Myocyte (in vitro differentiated cells): ENCODE measurements around the gene PDIA5. TPM values are rescaled to one million over a fixed set of nuclear protein-coding genes. Genes with fewer than 3 reads are reported as not detected.

Experiments used
- DNase-seq: peaks from one replicate; pipeline ENCODE4 v3.0.0-alpha.2; 2012; ENCODE audit warnings: low read depth
- total RNA-seq: library from RNA; depleted of rRNA; stranded (reverse); fragments of >200 nt; gene quantifications from 2 replicates; pipeline ENCODE4 v1.2.3, GENCODE V29; 2014

Gene PDIA5
- total RNA-seq, 1 donor from 2014 or later, result 11.8 TPM

- DNase-seq, result no peak
Observed at GRCh38 chr3:123039178-123039577, 27.6 kb upstream of the PDIA5 start.

- peak; percentile 40 for DNase-seq
Observed at GRCh38 chr3:123042413-123042812, 24.4 kb upstream of the PDIA5 start.

GRCh38 chr3:123044981-123045763 lies 21.7 kb upstream of the PDIA5 start:
- no peak for DNase-seq

DNA sequence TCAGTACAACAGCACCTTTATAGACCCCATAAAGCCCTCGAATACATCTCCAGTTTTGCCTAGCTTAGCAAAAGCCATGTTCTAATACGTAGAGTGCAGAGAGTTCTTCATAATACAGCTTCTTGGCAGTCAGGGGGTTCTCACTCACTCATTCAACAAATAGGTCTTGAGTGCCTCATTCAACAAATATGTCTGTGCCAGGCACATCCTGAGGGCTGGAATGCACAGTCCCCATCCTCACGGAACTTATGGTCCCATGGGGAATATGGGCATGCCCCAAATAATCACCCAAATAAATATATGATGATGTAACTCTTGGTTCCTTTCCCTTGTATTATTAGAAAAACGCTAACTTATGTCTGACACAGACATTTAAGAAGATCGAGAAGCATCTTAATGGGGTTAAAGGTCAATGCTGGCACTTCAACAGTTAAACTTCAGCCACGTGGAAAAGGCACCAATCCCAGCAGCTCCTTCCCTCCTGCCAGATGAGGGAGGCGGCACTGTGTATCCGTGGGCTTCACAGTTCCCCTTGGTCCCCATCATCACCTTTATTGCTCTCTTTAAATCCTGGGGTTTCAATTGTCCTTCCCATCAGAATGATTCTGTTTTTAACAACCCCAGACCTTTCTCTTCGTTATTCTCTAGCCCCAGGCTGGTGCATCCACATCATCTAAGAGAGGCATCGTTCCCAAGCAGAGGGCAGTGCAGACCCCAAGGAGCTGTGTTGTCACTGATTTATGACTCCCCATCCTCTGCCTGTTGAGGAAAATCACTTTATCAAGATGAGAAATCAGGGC lies 20.4 kb upstream of the PDIA5 start:
- no peak for DNase-seq

- no peak for DNase-seq
Observed at GRCh38 chr3:123047062-123047319, 19.8 kb upstream of the PDIA5 start.

DNA sequence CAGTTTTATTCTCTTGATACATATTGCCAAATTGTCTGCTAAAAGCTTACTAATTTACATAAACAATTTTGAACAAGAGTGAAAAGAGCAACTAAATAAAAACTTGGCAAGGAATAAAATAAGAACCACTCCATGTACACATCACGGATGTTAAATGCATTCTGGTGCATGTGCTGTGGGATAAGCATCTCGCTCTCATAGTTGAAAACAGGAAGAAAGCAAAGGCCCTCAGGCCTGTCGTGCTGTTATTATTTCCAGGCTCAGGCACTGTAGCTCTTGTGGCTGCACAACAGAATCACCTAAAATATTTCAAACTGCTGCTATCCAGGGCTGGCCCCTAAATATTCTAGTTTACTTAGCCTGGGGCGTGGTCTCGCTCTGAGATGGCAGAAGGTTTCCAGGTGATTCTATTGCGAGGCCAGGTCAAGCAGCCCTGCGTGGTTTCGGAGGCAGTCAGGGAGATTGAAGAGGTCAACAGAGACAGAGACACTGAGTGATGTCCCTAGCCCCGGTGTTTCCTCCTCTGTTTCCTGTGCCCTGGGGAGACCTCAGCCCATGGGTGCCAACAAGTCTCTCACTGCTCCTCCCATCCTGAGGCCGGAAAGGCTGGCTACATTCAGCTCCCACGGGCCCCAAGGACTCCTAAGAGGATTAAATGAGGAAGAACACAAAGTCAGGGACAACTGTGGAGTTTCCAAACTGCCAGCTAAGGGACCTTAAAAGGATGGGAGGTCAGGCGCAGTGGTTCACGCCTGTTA lies 18.2 kb upstream of the PDIA5 start:
- no peak for DNase-seq

DNA sequence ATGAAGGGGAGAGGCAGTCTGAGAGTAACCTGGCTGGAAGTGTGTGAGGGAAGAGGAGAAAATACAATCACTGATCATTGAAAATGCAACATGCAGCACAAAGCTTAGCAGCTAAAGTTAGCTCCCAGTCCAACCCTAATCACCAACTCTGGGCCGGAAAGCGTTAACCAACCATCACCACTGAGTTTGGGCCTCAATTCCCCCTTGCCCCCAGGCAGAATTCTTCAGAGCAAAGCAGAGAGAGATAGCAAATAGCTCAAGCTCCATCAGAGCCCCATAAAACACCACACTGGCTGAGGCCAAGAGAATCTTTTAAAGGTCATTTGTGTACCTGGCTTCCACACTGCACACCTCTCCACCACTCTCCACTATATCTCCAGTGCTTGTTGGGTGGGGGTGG lies 16.2 kb upstream of the PDIA5 start:
- DNase-seq, result no peak

DNA sequence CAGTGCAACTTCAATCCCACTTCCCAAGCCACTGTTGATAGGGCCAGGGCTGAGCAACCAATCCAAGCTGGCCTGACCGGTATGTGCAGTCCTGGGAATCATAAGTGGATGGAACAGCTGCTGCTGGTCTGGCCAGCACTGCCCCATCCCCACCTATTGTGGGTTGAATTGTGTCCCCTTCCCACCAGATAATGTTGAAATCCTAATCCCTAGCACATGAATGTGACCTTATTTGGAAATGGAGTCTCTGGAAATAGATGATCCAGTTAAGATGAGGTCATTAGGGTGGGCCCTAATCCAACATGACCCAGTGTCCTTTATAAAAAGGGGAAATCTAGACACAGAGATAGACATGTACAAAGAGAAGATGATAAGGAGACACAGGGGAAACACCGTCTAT lies 13.7 kb upstream of the PDIA5 start:
- DNase-seq, result peak; percentile 90

DNA sequence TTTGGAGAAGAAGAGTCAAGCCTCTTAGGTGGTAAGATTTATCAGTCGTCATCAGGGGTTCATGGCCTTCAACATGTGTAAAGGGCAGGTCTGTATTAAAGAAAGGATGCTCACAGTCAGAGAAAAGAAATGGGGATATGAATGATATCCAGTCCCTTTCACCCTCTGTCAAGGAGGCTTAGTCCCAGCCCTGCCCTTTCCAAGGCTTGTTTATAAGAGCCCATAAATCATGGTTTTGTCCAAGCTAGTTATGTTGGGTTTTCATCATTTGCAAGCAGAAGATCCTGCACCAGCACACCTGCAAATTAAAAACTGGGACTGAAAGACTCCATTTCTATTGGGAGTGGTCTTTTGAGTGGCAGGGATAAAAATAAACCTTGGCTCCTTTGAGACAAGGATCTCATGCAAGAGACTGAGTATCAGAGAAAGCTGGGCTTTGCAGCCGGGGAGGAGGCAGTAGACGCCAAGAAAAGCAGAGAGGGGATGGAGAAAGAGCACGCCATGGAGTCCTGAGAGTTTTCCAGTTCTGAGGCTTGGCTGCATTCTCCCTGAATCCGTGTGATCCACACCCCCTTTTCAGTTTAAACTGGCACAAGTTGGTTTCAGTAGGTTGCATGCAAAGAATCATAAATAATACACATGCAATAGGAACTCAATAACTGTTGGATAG lies 12.6 kb upstream of the PDIA5 start:
- no peak for DNase-seq

- no peak for DNase-seq
Observed at GRCh38 chr3:123054931-123055330, 11.9 kb upstream of the PDIA5 start.

- no peak for DNase-seq
Observed at GRCh38 chr3:123055352-123055751, 11.5 kb upstream of the PDIA5 start.

DNA sequence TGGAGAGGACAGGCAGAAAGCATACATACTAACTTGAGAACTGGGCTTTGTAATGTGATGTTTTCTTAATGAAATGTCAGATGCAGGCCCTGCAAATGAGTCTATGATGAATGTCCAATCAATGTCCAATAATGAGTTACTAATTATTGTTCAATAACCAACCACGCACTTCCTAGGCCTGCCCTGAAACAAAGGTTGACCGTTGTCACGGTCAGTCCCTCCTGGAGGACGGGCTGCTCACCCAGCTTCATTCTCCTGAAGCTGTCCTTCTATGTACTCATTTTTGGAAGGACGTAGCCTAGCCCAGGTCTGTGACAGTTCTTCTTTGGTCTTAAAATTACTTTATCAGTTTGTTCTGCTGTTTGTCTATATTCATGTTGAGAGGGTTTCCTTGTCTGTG lies 8.3 kb upstream of the PDIA5 start:
- DNase-seq, result no peak

DNA sequence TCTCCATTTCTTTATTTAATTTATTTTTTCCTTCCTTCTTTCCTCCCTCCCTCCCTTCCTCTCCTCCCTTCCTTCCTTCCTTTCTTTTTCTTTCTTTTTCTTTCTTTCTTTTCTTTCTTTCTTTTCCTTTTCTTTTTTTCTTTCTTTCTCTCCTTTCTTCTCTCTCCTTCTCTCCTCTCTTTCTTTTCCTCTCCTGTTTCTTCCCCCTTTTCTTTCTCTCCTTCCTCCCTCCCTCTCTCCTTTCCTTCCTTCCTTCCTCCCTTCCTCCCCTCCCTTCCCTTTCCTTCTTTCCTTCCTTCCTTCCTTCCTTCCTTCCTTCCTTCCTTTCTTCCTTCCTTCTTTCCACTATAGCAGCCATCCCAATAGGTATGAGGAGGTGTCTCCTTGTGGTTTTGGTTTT lies 6.8 kb upstream of the PDIA5 start:
- no peak for DNase-seq

DNA sequence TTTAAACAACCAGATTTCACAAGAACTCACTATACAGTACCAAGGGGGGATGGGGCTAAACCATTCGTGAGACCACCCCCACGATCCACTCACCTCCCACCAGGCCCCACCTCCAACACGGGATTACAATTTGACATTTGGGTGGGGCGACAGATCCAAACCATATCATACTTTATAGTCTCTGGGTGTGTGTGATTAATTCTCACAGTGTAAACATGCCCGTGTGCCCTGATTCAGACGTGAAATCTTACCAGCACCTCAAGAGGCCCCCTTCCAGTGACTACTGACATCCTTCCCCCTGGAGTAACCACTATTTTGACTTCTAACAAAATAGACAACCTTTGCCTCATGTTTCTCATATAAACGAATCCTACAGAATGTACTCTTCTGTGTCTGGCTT lies 5.0 kb upstream of the PDIA5 start:
- DNase-seq, result no peak

DNA sequence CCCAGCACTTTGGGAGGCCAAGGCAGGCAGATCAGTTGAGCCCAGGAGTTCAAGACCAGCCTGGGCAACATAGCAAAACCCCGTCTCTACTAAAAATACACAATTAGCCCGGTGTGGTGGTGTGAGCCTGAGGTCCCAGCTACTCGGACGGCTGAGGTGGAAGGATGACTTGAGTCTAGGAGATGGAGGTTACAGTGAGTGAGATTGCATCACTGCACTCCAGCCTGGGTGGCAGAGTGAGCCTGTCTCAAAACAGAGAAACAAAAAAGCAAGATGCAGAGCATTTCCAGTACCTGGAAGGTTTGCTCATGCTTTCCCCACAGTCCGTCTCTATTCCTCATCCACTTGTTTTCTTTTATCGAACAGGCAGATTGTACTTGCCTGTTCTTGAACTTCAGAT lies 3.8 kb upstream of the PDIA5 start:
- no peak for DNase-seq

GRCh38 chr3:123064506-123064905 lies 2.3 kb upstream of the PDIA5 start:
- no peak for DNase-seq

DNA sequence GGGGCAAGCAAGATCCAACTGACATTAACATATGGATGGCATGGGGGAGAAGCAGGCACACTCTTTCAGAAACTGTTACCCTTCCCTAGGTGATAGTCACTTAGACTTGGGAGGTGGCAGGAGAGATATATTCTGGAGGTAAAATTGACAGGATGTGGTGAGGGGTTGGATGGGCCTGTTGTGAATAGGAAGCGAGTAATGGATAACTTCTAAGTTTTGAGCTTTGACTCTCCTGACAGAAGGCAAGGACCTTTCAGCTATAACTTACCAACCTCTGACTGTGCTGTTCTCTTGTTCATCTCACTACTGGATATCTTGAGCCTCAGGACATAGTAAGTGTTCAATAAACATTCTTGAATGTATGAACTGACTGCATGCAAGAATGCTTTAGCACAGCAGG lies 1.9 kb upstream of the PDIA5 start:
- no peak for DNase-seq

DNA sequence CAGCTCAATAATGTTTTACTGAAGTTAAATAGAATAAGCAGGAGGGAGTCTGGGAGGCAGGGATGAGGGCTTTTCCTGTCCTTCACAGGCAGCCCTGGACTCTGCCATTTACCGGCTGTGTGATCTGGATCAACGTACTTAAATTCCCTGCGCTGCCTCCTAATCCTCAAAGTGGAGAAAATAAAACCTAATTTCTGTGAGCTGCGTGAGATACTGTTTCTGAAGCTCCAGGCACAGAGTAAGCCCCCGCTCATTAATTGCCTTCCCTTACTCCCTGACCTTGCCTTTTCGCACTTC lies 278 bp upstream of the PDIA5 start:
- DNase-seq, result no peak

DNA sequence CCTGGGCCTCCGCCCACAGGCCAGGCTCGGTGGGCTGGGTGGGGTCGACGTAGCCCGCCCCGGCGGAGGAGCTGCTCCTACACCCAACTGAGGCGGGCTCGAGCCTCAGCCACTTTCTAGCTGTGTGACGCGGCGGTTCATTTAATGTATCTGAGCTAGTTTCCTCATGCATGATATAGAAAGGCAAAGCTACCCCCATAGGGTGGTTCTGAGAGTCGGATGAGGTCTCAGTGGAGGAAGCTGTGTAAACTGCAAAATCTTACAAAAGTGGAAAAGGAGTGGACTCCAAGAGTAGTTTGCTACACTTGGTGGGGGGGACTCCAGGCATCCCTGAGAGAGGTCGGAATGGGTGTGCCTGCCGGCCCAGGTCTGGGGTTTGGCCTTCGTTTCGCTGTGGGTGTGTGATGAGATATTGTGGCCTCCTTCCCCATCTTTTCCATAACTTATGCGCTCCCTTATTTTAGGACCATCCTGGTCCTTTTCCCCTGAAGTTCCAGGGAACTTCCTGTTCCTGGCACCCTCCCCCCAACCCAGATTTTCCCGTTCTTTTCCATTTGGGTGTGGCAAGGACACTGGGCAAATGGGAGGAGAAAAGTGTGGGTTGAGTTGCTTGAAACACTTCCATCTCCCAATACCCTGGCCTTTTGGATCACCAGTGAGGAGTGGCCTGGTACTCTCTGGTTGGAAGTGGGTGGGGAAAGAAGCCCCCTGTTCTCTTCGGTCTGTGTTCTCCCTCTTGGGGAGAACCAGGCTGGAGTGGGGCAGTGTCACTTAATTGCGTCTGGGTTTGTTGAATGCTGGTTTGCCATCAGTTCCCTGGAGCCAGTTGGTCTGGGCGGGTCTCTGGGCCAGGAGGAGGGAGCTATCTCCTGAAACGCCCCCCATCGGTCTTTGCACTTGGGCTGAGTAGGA lies 1.1 kb downstream of the PDIA5 start:
- no peak for DNase-seq

DNA sequence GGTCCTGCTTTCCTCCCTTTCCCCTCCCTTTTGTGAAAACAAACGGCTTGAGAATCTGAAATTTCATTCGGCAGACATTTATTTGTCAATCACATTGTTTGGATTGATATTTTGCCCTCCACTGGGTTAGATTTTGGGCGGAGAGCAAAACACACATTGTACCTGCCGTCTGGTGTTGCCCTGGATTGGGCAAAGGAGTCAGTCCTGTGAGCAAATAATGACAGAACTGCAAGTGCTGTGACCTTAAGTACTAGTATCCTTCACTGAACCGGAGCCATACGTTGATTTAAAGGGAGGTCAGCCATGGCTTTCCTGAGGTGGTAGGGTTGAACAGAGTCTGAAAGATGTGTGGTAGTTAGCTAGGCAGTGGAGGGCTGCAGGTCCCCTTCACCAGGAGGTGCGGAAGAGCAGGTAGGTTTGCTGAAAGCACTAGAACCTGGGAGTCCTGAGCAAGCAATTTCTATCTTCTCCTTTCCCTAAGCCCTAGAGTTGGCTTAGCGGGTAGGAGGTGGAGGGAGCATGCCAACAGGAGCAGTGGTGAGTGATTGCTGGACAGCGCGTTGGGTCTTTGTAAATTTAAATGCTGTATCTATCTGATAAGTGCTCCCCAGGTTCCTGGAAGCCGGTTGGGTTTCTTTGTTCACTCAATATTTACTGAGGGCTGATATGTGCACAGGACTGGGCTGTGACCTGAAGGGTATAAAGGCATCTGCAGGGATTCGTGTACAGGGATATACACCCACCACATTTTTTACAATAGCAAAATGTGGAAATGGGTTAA lies 2.0 kb downstream of the PDIA5 start:
- DNase-seq, result no peak
